ENCODE data around the gene CAVIN3. TPM values are rescaled to one million over a fixed set of nuclear protein-coding genes. Genes with fewer than 3 reads are reported as not detected.

CAVIN3 gene
- total and polyA plus RNA-seq, 2 donors (not counting 3 experiments of a cell fraction or from before 2014, with no cell fraction given): 153 to 241 TPM

DNA sequence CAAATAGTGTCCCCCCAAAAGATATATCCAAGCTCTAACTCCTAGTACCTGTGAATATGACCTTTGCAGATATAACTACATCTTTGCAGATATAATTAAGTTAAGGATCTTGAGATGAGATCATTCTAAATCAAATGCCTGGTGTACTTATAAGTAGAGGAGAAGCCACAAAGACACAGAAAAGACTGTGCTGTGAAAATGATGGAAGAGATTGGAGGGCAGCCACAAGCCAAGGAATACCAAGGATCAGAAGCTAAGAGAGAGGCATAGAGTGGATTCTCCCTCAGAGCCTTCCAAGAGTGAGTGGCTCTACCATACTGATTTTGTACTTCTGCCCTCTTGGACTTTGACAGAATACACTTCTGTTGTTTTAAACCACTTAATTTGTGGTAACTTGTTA is 7.5 kb upstream of the CAVIN3 start:
- Histone ChIP-seq H3K36me3 (ENCODE audit: control insufficient read depth in 2 of 2, extremely low read depth in 1 of 2, insufficient read depth in 2 of 2, low read length in 2 of 2) (no peaks in the 10 kb centered on the region), H2AFZ (ENCODE audit: low read depth, low read length) (no peak overlapping the region), H3K4me2 (ENCODE audit: insufficient read depth, low read length) (no peak overlapping the region), H3K4me1 (ENCODE audit: control insufficient read depth, extremely low read depth, insufficient read depth, low read length) (peaks cover 23% of the 10 kb centered on the region), H4K20me1 (replicated peaks; ENCODE audit: control insufficient read depth, extremely low read depth, insufficient read depth, low read length) (no peaks in the 10 kb centered on the region), H3K27me3 (ENCODE audit: control insufficient read depth in 2 of 2, insufficient read depth in 2 of 2, low read length in 2 of 2) (no peaks in the 10 kb centered on the region), H3K9me1 (replicated peaks; ENCODE audit: control insufficient read depth, extremely low read depth, insufficient read depth, low read length) (no peaks in the 10 kb centered on the region), H3K9ac (replicated peaks; ENCODE audit: extremely low read depth, insufficient read depth, low read length) (no peak overlapping the region), H3K4me3 (replicated peaks in 1 of 3; ENCODE audit: insufficient read depth in 1 of 3, low read depth in 1 of 3, low read length in 3 of 3) (no peak overlapping the region), H3K79me2 (ENCODE audit: control insufficient read depth, insufficient read depth, low read length) (no peaks in the 10 kb centered on the region), H3K27ac (ENCODE audit: insufficient read depth, low read depth, low read length) (no peak overlapping the region), H3K9me3 (replicated peaks; ENCODE audit: control insufficient read depth, insufficient read depth, low read length) (no peaks in the 10 kb centered on the region)
- DNase-seq (ENCODE audit: low read depth, low spot score) (no peak), FAIRE-seq (no peak)
- CTCF ChIA-PET: interaction anchor here (0.6 to 4.1 kb wide), 7 partner anchors 10 to 427 kb away, joined by 3 to 35 read pairs (median 7); no protein-coding TSS in a partner anchor
- POLR2A ChIA-PET: no interaction called here
- intact Hi-C loops (cut with micrococcal nuclease): loop anchor here (1.0 to 10.0 kb wide), 2 partner anchors 9 to 1277 kb away; no protein-coding TSS in a partner anchor
- TF ChIP-seq CTCF (IDR thresholded peaks at IDR 0.05; ENCODE audit: extremely low read depth in 1 of 2, insufficient read depth in 1 of 2, low read depth in 1 of 2, low read length in 2 of 2) (no peak), MYC (IDR thresholded peaks at IDR 0.05; ENCODE audit: low read depth, low read length) (no peak), POLR2AphosphoS5 (IDR thresholded peaks at IDR 0.05; ENCODE audit: insufficient read depth, low read depth, low read length) (no peak), GATA2 (IDR thresholded peaks at IDR 0.05; ENCODE audit: insufficient read depth, insufficient read length, low read depth, low read length) (no peak), POLR2A (IDR thresholded peaks at IDR 0.05; ENCODE audit: low read depth, low read length) (no peak), FOS (IDR thresholded peaks at IDR 0.05; ENCODE audit: borderline replicate concordance, insufficient read depth, low read length) (no peak), JUN (IDR thresholded peaks at IDR 0.05; ENCODE audit: borderline replicate concordance, insufficient read depth, insufficient read length, low read depth) (no peak), EZH2 (IDR thresholded peaks at IDR 0.05; ENCODE audit: borderline replicate concordance, low read depth, low read length, severe bottlenecking) (no peak)
- TF ChIP-seq, protein P1, sequence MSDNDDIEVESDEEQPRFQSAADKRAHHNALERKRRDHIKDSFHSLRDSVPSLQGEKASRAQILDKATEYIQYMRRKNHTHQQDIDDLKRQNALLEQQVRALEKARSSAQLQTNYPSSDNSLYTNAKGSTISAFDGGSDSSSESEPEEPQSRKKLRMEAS (IDR thresholded peaks at IDR 0.05; ENCODE audit: insufficient read depth, insufficient read length): no peak
- dilution Hi-C loops (cut with MboI; ENCODE audit: extremely low pct_ligation_motif_present, low sequenced_read_pairs): no loop called here
- no TSS peak for BruUV-seq (replicated peaks)
